HG03520 (cell line): ENCODE data around the gene ALDH6A1.
"Not testable (repeated sequence)": the region's sequence is repeated elsewhere in the genome, so short reads cannot be mapped to it uniquely, and the experiment has no call there.

ENCODE experiments used
- ATAC-seq: cut with Tn5 transposase; IDR thresholded peaks from one replicate; pipeline ENCODE4 v1.9.1; 2021; ENCODE audit warnings: mild to moderate bottlenecking, moderate library complexity; ENCODE audit not compliant: unreplicated experiment

ALDH6A1 gene

GRCh38 chr14:74084277-74085046, at the start of gene ALDH6A1, which contains the start of gene LIN52:
TSS of gene ALDH6A1 (minus strand) at chr14:74084453. CDS start at chr14:74084394, 59 bp downstream.
TSS of gene LIN52 (plus strand) at chr14:74084956. CDS start at chr14:74084975, 19 bp downstream.
- peak; percentile 89 for ATAC-seq

- ATAC-seq, result no peak
Observed at GRCh38 chr14:74127634-74128033, 43.4 kb upstream of the ALDH6A1 start.

GRCh38 chr14:74126315-74127013, 42.2 kb upstream of the ALDH6A1 start:
- no peak for ATAC-seq

- not testable (repeated sequence) for ATAC-seq
Observed at GRCh38 chr14:74125487-74125886, 41.2 kb upstream of the ALDH6A1 start.

GRCh38 chr14:74111395-74112216, 27.4 kb upstream of the ALDH6A1 start:
- not testable (repeated sequence) for ATAC-seq

- ATAC-seq, result no peak
Observed at GRCh38 chr14:74109369-74109768, 25.1 kb upstream of the ALDH6A1 start.

- ATAC-seq, result no peak
Observed at GRCh38 chr14:74105381-74105780, 21.1 kb upstream of the ALDH6A1 start.

- no peak for ATAC-seq
Observed at GRCh38 chr14:74089251-74090020, 5.2 kb upstream of the ALDH6A1 start.

GRCh38 chr14:74085828-74086227, 1.6 kb upstream of the ALDH6A1 start:
- ATAC-seq, result no peak

GRCh38 chr14:74085047-74085637, 889 bp upstream of the ALDH6A1 start:
- ATAC-seq, result peak; percentile 3

GRCh38 chr14:74083784-74084276, 423 bp downstream of the ALDH6A1 start:
- peak; percentile 7 for ATAC-seq

GRCh38 chr14:74083161-74083560, 1.1 kb downstream of the ALDH6A1 start:
- no peak for ATAC-seq

GRCh38 chr14:74081491-74081890, 2.8 kb downstream of the ALDH6A1 start:
- no peak for ATAC-seq

GRCh38 chr14:74080820-74081460, 3.3 kb downstream of the ALDH6A1 start:
- no peak for ATAC-seq

GRCh38 chr14:74077401-74077800, 6.9 kb downstream of the ALDH6A1 start:
- no peak for ATAC-seq

GRCh38 chr14:74065746-74066575, 18.3 kb downstream of the ALDH6A1 start:
- no peak for ATAC-seq

GRCh38 chr14:74064883-74065282, 19.4 kb downstream of the ALDH6A1 start:
- no peak for ATAC-seq

- no peak for ATAC-seq
Observed at GRCh38 chr14:74064426-74064825, 19.8 kb downstream of the ALDH6A1 start.

GRCh38 chr14:74062809-74063150, 21.5 kb downstream of the ALDH6A1 start:
- no peak for ATAC-seq
